ENCODE measurements around the gene ENAH. TPM values are rescaled to one million over a fixed set of nuclear protein-coding genes. Genes with fewer than 3 reads are reported as not detected.

Gene ENAH
- total RNA-seq, 1 donor from 2014 or later: 50.0 TPM

DNA sequence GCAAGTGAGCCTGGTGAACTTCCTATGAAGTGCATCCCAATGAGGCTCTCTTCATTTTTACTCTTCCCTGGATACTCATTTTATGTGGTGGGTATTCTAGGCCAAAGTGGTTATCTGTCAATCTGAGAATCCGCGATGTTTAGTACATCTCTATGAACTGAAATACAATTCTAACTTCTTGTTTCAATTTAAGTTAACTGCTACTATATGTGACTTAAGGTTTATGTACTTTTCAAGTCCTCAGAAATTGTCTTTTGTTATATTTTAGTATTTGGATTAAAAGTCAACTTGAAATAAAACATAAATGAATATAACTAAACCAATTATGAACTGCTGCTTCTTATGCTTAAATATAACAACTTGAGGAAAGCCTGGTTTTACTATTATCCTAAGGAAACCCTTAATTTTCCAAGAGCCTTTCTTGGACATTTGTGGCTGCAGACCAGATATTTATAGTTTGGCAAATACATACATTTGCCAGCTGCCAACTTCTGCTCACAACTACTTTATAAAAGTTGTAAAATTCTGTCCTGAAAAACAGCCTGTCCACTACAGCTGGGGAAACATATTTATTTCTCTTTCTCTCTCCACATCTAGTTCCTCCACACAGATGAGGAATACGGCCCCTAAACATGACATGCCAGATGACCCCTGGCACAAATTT, 60.4 kb downstream of the ENAH start:
- Histone ChIP-seq H3K36me3 (ENCODE audit: control insufficient read depth, insufficient read depth, low read length) (no peaks in the 10 kb centered on the region), H3K4me3 (ENCODE audit: low read depth, low read length) (no peak overlapping the region), H3K27me3 (ENCODE audit: control insufficient read depth, insufficient read depth, low read length) (no peaks in the 10 kb centered on the region)
- FAIRE-seq (no peak), DNase-seq (ENCODE audit: low read depth) (no peak)
- TF ChIP-seq, protein P1, sequence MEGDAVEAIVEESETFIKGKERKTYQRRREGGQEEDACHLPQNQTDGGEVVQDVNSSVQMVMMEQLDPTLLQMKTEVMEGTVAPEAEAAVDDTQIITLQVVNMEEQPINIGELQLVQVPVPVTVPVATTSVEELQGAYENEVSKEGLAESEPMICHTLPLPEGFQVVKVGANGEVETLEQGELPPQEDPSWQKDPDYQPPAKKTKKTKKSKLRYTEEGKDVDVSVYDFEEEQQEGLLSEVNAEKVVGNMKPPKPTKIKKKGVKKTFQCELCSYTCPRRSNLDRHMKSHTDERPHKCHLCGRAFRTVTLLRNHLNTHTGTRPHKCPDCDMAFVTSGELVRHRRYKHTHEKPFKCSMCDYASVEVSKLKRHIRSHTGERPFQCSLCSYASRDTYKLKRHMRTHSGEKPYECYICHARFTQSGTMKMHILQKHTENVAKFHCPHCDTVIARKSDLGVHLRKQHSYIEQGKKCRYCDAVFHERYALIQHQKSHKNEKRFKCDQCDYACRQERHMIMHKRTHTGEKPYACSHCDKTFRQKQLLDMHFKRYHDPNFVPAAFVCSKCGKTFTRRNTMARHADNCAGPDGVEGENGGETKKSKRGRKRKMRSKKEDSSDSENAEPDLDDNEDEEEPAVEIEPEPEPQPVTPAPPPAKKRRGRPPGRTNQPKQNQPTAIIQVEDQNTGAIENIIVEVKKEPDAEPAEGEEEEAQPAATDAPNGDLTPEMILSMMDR (IDR thresholded peaks at IDR 0.05; ENCODE audit: insufficient read depth, low read length, severe bottlenecking): no peak

DNA sequence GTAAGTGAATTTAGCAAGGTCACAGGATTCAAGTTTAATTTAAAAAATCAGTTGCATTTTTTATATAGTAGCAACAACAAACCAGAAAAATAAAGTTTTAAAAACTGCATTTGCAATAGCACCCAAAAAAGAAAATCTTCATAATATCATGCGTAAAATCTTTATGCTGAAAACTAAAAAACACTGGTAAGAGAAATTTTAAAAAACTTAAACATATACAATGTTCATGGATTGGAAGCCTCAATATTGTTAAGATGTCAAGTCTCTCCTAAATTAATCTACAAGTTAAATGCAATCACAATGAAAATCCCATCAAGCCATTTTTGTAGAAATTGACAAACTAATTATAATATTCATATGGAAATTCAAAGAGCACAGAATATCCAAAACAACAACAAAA, 65.6 kb downstream of the ENAH start:
- FAIRE-seq (no peak), DNase-seq (ENCODE audit: low read depth) (no peak)
- no peak overlapping the region for H3K4me3 ChIP-seq (ENCODE audit: low read depth, low read length)
- no peaks in the 10 kb centered on the region for H3K27me3 ChIP-seq (ENCODE audit: control insufficient read depth, insufficient read depth, low read length)
- no peaks in the 10 kb centered on the region for H3K36me3 ChIP-seq (ENCODE audit: control insufficient read depth, insufficient read depth, low read length)
- TF ChIP-seq, protein P1 (IDR thresholded peaks at IDR 0.05; ENCODE audit: insufficient read depth, low read length, severe bottlenecking): no peak

DNA sequence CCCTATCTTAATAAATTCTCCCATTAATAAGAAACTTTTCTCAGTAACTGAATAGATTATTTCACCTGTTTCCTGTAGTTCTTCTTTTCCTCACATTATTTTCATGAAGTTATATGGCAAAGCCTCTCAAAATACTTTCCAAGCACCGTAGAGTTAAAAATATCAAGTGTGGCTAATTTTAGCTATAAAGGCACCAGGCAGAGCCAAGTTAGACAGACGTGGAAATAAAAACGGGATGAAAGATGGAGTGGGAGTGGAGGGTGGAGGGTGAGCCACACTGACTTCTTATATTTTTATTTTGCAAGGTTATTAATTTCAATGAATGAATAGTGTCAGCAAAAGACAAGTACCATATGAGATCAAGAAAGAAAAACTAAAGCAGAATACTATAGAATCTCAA, 71.7 kb downstream of the ENAH start:
- H3K27me3 ChIP-seq (ENCODE audit: control insufficient read depth, insufficient read depth, low read length): no peaks in the 10 kb centered on the region
- TF ChIP-seq, protein P1 (IDR thresholded peaks at IDR 0.05; ENCODE audit: insufficient read depth, low read length, severe bottlenecking): no peak
- no peak overlapping the region for H3K4me3 ChIP-seq (ENCODE audit: low read depth, low read length)
- FAIRE-seq (no peak), DNase-seq (ENCODE audit: low read depth) (no peak)
- no peaks in the 10 kb centered on the region for H3K36me3 ChIP-seq (ENCODE audit: control insufficient read depth, insufficient read depth, low read length)

DNA sequence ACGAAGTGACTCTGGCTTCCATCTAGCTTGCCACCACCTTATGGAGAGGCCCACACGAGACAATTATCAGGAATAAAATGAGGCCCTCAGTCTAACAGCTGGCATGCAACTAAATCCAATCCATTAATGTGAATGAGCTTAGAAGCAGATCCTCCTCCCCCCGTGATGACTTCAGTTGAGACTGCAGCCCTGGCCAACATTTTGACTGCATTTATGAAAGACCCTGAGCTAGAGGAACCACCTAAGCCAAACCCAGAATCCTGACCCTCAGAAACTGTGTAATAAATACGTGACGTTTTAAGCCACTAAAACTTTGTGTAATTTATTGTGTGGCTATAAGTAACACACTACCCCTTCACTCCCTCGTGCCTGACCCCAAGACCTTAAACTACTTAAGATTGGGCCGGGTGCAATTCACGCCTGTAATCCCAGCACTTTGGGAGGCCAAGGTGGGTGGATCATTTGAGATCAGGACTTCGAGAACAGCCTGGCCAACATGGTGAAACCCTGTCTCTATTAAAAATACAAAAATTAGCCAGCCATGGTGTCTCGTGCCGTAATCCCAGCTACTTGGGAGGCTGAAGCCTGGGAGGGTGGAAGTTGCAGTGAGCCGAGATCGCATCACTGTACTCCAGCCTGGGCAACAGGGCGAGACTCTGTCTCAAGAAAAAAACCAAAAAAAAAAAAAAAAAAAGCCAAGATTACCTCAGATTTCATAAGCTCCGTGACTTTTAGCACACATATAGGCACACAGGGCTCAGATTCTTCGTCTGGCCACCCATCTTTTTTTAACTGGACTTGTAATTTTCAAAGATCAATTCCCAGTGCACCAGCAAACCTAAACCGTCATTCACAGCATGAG, 72.5 kb downstream of the ENAH start:
- FAIRE-seq (no peak), DNase-seq (ENCODE audit: low read depth) (no peak)
- TF ChIP-seq, protein P1 (IDR thresholded peaks at IDR 0.05; ENCODE audit: insufficient read depth, low read length, severe bottlenecking): no peak
- no peaks in the 10 kb centered on the region for H3K27me3 ChIP-seq (ENCODE audit: control insufficient read depth, insufficient read depth, low read length)
- no peak overlapping the region for H3K4me3 ChIP-seq (ENCODE audit: low read depth, low read length)
- H3K36me3 ChIP-seq (ENCODE audit: control insufficient read depth, insufficient read depth, low read length): no peaks in the 10 kb centered on the region

DNA sequence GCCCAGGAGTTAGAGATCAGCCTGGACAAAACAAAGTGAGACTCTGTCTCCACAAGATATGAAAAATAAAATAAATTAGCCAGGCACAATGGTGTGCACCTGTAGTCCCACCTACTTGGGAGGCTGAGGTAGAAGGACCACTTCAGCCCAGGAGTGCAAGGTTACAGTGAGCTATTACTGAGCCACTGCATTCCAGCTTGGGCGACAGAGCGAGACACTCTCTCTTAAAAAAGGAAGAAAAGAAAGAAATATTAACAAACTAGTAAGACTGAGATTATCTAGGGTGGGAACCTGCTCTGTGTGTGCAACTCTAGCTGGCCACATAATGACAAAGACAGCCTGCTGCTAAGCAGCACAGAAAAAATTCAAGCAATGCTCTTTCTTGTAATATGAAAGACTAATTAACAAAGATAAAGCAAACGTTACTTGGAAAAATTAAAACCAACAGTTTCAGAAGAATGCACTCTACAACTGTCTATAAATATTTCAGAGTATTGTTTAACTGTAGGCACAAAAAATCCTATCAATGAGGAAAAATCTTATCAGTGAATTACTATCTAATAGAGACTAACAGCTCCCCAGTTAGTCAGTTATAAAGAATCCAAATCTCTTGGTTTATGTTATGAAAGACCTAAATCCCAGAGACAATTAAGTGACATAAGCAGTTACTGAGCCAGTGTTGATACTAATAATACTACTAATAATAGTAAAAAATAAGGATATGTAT, 74.5 kb downstream of the ENAH start:
- Histone ChIP-seq H3K36me3 (ENCODE audit: control insufficient read depth, insufficient read depth, low read length) (no peaks in the 10 kb centered on the region), H3K27me3 (ENCODE audit: control insufficient read depth, insufficient read depth, low read length) (no peaks in the 10 kb centered on the region), H3K4me3 (ENCODE audit: low read depth, low read length) (no peak overlapping the region)
- FAIRE-seq (no peak), DNase-seq (ENCODE audit: low read depth) (no peak)
- TF ChIP-seq, protein P1 (IDR thresholded peaks at IDR 0.05; ENCODE audit: insufficient read depth, low read length, severe bottlenecking): no peak

Measured in bronchial epithelial cell (primary cell).